GM06990 (cell line): ENCODE results near the gene PIGM.

ENCODE experiments used
- DNase-seq: peaks from one replicate; pipeline ENCODE4 v3.0.0-alpha.2; 2011; ENCODE audit not compliant: insufficient read length; ENCODE audit errors: extremely low read depth
- H3K27me3 ChIP-seq: replicated peaks from 2 replicates; pipeline ENCODE4 v1.6.0; 2011; ENCODE audit warnings: low read length; ENCODE audit not compliant: control insufficient read depth, insufficient read depth
- H3K36me3 ChIP-seq: 2 replicates; pipeline ENCODE4 v1.5.1; 2011; ENCODE audit warnings: low read length; ENCODE audit not compliant: control insufficient read depth, insufficient read depth
- H3K4me3 ChIP-seq: replicated peaks from 2 replicates; pipeline ENCODE4 v1.5.1; 2011; ENCODE audit warnings: low read depth, mild to moderate bottlenecking, control low read depth, low read length
- CTCF ChIP-seq: IDR thresholded peaks from 2 replicates; pipeline ENCODE4 v1.5.1; 2011; ENCODE audit warnings: low read length, control low read depth, mild to moderate bottlenecking, inconsistent platforms; ENCODE audit not compliant: insufficient read depth, poor library complexity, severe bottlenecking

PIGM gene

GRCh38 chr1:160007577-160008200 lies 24.1 kb downstream of the PIGM start:
- no peak for DNase-seq
- no peaks in the 10 kb centered on the region for H3K36me3 ChIP-seq
- peak; percentile 56 for TF ChIP-seq CTCF
- peaks cover 1% of the 10 kb centered on the region; the same call in 1 of the 2 replicates for H3K27me3 ChIP-seq
- no peak overlapping the region for H3K4me3 ChIP-seq

- Histone ChIP-seq H3K36me3 (no peaks in the 10 kb centered on the region), H3K4me3 (no peak overlapping the region), H3K27me3 (peaks cover 1% of the 10 kb centered on the region)
- DNase-seq, result peak; percentile 16
- peak; percentile 97 for TF ChIP-seq CTCF
Measured at GRCh38 chr1:160006312-160006940, 25.4 kb downstream of the PIGM start.

- Histone ChIP-seq H3K36me3 (no peaks in the 10 kb centered on the region), H3K27me3 (no peaks in the 10 kb centered on the region; the same call in 1 of the 2 replicates), H3K4me3 (no peak overlapping the region)
- DNase-seq, result no peak
- TF ChIP-seq CTCF, result no peak
Measured at GRCh38 chr1:160005070-160005469, 26.7 kb downstream of the PIGM start.

- Histone ChIP-seq H3K4me3 (no peak overlapping the region), H3K36me3 (no peaks in the 10 kb centered on the region), H3K27me3 (no peaks in the 10 kb centered on the region; the same call in 1 of the 2 replicates)
- DNase-seq, result no peak
- TF ChIP-seq CTCF, result no peak
Measured at GRCh38 chr1:160004425-160004824, 27.4 kb downstream of the PIGM start.

- Histone ChIP-seq H3K36me3 (no peaks in the 10 kb centered on the region), H3K4me3 (no peak overlapping the region), H3K27me3 (no peaks in the 10 kb centered on the region; the same call in 1 of the 2 replicates)
- no peak for DNase-seq
- TF ChIP-seq CTCF, result no peak
Measured at GRCh38 chr1:160004001-160004400, 27.8 kb downstream of the PIGM start.
